H7 (cell line): Measurements from ENCODE around the gene ETV2. TPM values are rescaled to one million over a fixed set of nuclear protein-coding genes. Genes with fewer than 3 reads are reported as not detected.
"Not testable (repeated sequence)": the region's sequence is repeated elsewhere in the genome, so short reads cannot be mapped to it uniquely, and the experiment has no call there.

ENCODE experiments used
- DNase-seq: peaks from one replicate; pipeline ENCODE4 v3.0.0; 2012
- H3K27me3 ChIP-seq: 2 replicates; pipeline ENCODE4 v1.6.0; 2011; ENCODE audit warnings: mild to moderate bottlenecking, low read length; ENCODE audit not compliant: control insufficient read depth, insufficient read depth
- H3K36me3 ChIP-seq: replicated peaks from 2 replicates; pipeline ENCODE4 v1.5.1; 2011; ENCODE audit warnings: low read length; ENCODE audit not compliant: control insufficient read depth, insufficient read depth
- H3K4me3 ChIP-seq: 2 replicates; pipeline ENCODE4 v1.5.1; 2011; ENCODE audit warnings: low read depth, mild to moderate bottlenecking, control low read depth, low read length, moderate library complexity; ENCODE audit not compliant: insufficient read depth
- total RNA-seq: library from RNA; depleted of rRNA; stranded (reverse); fragments of >200 nt; shearing (Covaris generic); gene quantifications from 2 replicates; pipeline ENCODE4 v1.2.3, GENCODE V29; 2014

The ETV2 gene
- total RNA-seq, 1 experiment from 2014 or later, result 0.35 TPM

GRCh38 chr19:35642312-35642711 lies 767 bp downstream of the ETV2 start:
- DNase-seq, result no peak
- peaks cover 2% of the 10 kb centered on the region for H3K36me3 ChIP-seq
- peaks cover 10% of the 10 kb centered on the region for H3K27me3 ChIP-seq
- no peak overlapping the region for H3K4me3 ChIP-seq

- peaks cover 10% of the 10 kb centered on the region for H3K27me3 ChIP-seq
- peak overlapping the region; percentile 60 for H3K4me3 ChIP-seq
- no peaks in the 10 kb centered on the region; the same call in 1 of the 2 replicates for H3K36me3 ChIP-seq
- DNase-seq, result no peak
Measured at GRCh38 chr19:35642798-35643254, 1.3 kb downstream of the ETV2 start.

- H3K36me3 ChIP-seq, result no peaks in the 10 kb centered on the region
- peaks cover 10% of the 10 kb centered on the region for H3K27me3 ChIP-seq
- H3K4me3 ChIP-seq, result peak overlapping the region; percentile 60
- peak; percentile 98 for DNase-seq
Measured at GRCh38 chr19:35643255-35644205, 2.0 kb downstream of the ETV2 start.

- peak overlapping the region; percentile 60 for H3K4me3 ChIP-seq
- DNase-seq, result peak; percentile 98
- no peaks in the 10 kb centered on the region for H3K36me3 ChIP-seq
- peaks cover 10% of the 10 kb centered on the region for H3K27me3 ChIP-seq
Measured at GRCh38 chr19:35644206-35644986, 2.9 kb downstream of the ETV2 start.

DNA sequence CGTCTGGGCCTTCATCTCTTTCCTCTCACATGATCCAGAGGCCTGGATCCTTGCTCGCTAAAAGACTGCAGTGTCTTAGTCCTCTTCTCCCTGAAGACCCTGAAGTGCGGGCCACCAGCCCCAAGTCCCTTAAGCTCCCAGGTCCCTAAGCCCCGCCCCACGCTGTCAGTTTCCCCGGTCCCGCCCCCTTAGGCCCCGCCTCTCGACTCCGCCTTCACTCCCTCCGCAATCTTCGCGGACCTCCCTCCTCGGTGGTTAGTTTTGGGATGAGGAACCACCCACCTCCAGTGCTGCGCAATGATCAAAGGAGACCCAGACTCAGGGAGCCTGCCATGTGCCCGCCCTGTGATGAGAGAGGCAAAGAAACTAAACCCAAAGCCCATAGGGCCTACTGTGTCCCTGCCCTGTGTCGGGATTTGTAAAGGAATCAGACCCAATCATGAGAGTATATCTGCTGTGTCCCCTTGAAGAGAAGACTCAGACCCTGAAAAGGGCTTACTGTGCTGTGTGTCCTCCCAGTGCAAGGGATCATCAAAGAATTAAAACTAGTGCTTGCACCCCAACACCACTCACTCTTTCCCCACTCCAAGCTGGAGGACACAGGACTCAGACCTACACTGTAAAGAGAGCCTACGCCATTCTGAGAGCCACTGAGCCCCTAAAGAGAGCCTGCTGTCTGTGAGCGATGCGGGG lies 3.6 kb downstream of the ETV2 start:
- Histone ChIP-seq H3K36me3 (no peaks in the 10 kb centered on the region), H3K4me3 (peak overlapping the region; percentile 59), H3K27me3 (peaks cover 10% of the 10 kb centered on the region)
- peak; percentile 94 for DNase-seq

DNA sequence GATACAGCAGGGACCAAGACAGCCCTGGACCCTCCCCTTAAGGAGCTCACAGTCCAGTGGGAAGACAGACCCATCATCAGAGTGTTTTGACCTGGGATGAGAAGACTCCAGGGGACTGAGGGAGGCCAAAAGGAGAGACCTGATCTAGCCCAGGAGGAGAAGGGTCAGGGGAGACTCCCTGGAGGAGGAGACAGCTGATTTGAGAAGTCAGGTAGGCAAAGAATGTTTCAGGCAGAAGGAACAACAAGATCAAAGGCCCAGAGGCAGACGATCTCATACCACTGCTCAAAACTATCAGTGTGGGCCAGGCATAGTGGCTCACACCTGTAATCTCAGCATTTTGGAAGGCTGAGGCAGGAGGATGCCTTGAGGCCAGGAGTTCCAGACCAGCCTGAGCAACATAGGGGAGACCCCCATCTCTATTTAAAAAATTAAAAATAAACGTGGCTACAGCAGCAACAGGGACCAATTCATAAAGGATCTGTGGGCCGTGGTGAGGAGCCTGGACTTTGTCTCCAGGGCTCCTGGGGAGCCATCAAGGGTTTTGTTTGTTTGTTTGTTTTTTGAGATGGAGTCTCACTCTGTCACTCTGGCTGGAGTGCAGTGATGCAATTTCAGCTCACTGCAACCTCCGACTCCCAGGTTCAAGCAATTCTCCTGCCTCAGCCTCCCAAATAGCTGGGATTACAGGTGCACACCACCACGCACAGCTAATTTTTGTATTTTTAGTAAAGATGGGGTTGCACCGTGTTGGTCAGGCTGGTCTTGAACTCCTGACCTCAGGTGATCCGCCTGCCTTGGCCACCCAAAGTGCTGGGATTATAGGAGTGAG lies 4.4 kb downstream of the ETV2 start:
- DNase-seq, result no peak
- Histone ChIP-seq H3K27me3 (peaks cover 10% of the 10 kb centered on the region), H3K36me3 (peaks cover 1% of the 10 kb centered on the region; the same call in 1 of the 2 replicates), H3K4me3 (no peak overlapping the region)

- peak; percentile 97 for DNase-seq
- Histone ChIP-seq H3K4me3 (peak within 1 kb of the TSS; percentile 92), H3K27me3 (0 out of 2 replicates have a peak, but pooled peaks cover 2% of the 10 kb centered on the region), H3K36me3 (peaks cover 8% of the 10 kb centered on the region)
Measured at GRCh38 chr19:35648017-35648961, 6.7 kb downstream of the ETV2 start, which contains the start of gene COX6B1. Gene COX6B1 (plus strand): TSS chr19:35648323. CDS start chr19:35651244, 2,921 bp downstream.

DNA sequence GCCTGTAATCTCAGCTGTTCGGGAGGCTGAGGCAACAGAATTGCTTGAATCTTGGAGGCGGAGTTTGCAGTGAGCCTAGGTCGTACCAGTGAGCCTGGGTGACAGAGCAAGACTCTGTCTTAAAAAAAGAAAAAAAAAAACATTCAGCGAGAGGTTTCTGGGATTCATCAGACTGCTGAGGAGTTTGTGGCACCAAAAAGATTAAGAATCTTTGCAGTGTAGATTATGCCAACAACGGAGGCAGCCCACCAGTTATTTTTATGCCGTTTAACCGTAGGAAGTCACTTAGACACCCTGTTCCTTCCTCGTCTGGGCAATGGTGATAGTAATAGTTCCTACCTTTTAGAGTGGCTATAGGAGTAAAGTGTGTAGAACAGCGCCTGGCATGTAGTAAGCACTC lies 9.0 kb downstream of the ETV2 start:
- 0 out of 2 replicates have a peak, but pooled peaks cover under 1% of the 10 kb centered on the region for H3K27me3 ChIP-seq
- H3K36me3 ChIP-seq, result peaks cover 15% of the 10 kb centered on the region
- H3K4me3 ChIP-seq, result no peak overlapping the region

DNA sequence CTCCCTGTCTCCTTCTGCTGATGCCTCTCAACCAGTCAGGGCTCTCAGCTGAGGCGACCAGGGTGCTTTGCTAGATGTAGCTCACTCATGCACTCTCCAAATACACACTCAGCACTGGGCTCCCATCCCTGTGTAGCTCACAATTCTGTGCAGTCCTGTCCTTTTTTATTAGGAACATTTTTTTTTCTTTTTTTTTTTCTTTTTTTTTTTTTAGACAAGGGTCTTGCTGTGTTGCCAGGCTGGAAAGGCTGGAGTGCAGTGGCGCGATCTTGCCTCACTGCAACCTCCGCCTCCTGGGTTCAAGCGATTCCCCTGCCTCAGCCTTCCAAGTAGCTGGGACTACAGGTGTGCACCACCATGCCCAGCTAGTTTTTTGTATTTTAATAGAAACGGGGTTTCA lies 13.3 kb downstream of the ETV2 start:
- peaks cover 31% of the 10 kb centered on the region for H3K36me3 ChIP-seq
- H3K27me3 ChIP-seq, H3K4me3 ChIP-seq, DNase-seq: not testable (repeated sequence)

More for the DNA sequence above, 9.0 kb downstream of the ETV2 start:
- no peak for DNase-seq

DNA sequence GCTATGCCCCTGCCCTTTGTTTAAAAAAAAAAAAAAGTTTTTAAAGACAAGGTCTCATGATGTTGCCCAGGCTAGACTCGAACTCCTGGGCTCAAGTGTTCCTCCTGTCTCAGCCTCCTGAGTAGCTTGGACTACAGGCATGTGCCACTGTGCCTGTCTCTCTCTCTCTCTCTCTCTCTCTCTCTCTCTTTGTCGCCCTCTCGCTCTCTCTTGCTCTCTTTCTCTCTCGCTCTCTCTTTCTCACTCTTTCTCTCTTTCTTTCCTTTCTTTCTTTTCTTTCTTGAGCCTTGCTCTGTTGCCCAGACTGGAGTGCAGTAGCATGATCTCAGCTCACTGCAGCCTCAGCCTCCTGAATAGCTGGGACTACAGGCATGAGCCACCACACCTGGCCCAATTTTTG lies 14.1 kb downstream of the ETV2 start:
- no peak overlapping the region for H3K4me3 ChIP-seq
- DNase-seq, result no peak
- no peaks in the 10 kb centered on the region for H3K27me3 ChIP-seq
- H3K36me3 ChIP-seq, result peaks cover 33% of the 10 kb centered on the region

GRCh38 chr19:35656700-35657099 lies 15.2 kb downstream of the ETV2 start:
- no peak for DNase-seq
- H3K27me3 ChIP-seq, result no peaks in the 10 kb centered on the region
- H3K4me3 ChIP-seq, result no peak overlapping the region
- peaks cover 26% of the 10 kb centered on the region for H3K36me3 ChIP-seq

- H3K27me3 ChIP-seq, result no peaks in the 10 kb centered on the region
- H3K36me3 ChIP-seq, result peaks cover 25% of the 10 kb centered on the region
- no peak overlapping the region for H3K4me3 ChIP-seq
- DNase-seq, result no peak
Measured at GRCh38 chr19:35657904-35658700, 16.6 kb downstream of the ETV2 start.
